ENCODE measurements around the gene IL1RAPL1. TPM values are rescaled to one million over a fixed set of nuclear protein-coding genes. Genes with fewer than 3 reads are reported as not detected.
"Not testable (repeated sequence)": the region's sequence is repeated elsewhere in the genome, so short reads cannot be mapped to it uniquely, and the experiment has no call there.

Gene IL1RAPL1
- total RNA-seq, 1 donor from 2014 or later: 2.7 TPM

DNA sequence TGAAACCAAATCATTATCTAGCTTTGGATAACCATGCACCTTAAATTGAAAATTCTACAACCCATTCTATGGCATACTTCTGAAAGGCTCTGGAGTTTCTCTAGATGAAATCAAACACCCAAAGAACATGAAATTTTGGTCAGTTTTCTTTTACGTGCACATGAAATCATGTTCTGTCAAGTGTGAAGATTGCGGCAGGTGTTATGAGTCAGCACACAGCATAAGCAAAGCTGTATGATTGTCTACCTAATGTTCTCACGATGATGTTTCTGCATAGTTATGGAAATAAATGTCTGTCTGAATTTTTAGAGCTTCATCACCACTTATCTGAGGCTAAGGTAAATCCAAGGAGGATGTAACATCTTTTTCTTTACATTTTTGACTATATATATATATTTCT, 495.3 kb downstream of the IL1RAPL1 start:
- Mint-ChIP-seq H3K27me3 (ENCODE audit: low read depth) (no peaks in the 10 kb centered on the region), H3K4me3 (no peak overlapping the region), H3K27ac (ENCODE audit: unreplicated experiment) (no peak overlapping the region), H3K9me3 (peaks cover 2% of the 10 kb centered on the region), H3K4me1 (no peaks in the 10 kb centered on the region), H3K36me3 (ENCODE audit: low read depth) (no peaks in the 10 kb centered on the region)
- DNase-seq (ENCODE audit: low read depth, low spot score): no peak
- TF ChIP-seq, protein P1, sequence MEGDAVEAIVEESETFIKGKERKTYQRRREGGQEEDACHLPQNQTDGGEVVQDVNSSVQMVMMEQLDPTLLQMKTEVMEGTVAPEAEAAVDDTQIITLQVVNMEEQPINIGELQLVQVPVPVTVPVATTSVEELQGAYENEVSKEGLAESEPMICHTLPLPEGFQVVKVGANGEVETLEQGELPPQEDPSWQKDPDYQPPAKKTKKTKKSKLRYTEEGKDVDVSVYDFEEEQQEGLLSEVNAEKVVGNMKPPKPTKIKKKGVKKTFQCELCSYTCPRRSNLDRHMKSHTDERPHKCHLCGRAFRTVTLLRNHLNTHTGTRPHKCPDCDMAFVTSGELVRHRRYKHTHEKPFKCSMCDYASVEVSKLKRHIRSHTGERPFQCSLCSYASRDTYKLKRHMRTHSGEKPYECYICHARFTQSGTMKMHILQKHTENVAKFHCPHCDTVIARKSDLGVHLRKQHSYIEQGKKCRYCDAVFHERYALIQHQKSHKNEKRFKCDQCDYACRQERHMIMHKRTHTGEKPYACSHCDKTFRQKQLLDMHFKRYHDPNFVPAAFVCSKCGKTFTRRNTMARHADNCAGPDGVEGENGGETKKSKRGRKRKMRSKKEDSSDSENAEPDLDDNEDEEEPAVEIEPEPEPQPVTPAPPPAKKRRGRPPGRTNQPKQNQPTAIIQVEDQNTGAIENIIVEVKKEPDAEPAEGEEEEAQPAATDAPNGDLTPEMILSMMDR (conservative IDR thresholded peaks at IDR 0.05): no peak

DNA sequence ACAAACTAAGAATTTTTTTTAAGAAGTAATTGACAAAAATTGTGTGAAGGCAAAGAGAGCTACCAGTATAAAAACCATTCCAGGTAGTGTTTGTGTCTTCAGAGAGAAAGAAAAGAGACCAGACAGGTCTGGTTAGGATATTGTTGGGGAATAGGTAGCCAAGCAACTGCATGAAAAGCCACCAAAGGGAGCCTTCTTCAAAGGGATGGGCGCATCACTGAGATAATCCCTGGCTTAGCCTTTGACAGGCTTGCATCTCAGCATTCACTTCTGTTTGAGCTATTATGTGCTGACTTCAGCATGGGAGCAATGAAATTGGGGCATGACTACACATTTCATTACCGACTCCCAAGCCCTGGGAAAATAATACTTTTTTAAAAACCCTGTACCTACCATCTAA, 496.6 kb downstream of the IL1RAPL1 start:
- Mint-ChIP-seq H3K36me3 (ENCODE audit: low read depth) (no peaks in the 10 kb centered on the region), H3K4me1 (no peaks in the 10 kb centered on the region), H3K4me3 (no peak overlapping the region), H3K27ac (ENCODE audit: unreplicated experiment) (no peak overlapping the region), H3K27me3 (ENCODE audit: low read depth) (no peaks in the 10 kb centered on the region), H3K9me3 (no peaks in the 10 kb centered on the region)
- TF ChIP-seq, protein P1 (conservative IDR thresholded peaks at IDR 0.05): no peak
- DNase-seq (ENCODE audit: low read depth, low spot score): no peak

DNA sequence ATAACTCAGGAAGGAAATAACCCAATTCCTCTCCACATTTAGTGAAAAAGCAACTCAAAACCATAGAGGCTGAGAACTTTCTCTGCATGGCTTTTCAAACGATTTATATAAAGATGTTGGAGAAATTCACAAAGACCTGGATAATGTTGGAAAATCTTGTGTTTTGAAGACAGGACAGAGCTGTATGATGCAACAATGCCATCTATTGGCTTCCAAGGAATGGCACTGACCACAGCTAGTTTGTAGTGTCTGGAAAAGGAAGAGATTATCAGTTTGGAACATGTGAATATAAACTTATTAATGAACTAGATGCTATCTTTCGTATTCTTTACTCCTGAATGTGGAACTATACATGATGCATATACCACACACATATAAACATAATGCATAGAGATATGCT, 503.6 kb downstream of the IL1RAPL1 start:
- DNase-seq (ENCODE audit: low read depth, low spot score): peak; percentile 6
- Mint-ChIP-seq H3K4me1 (peaks cover 7% of the 10 kb centered on the region), H3K4me3 (no peak overlapping the region), H3K27ac (ENCODE audit: unreplicated experiment) (no peak overlapping the region), H3K9me3 (no peaks in the 10 kb centered on the region), H3K27me3 (ENCODE audit: low read depth) (no peaks in the 10 kb centered on the region), H3K36me3 (ENCODE audit: low read depth) (no peaks in the 10 kb centered on the region)
- TF ChIP-seq, protein P1 (conservative IDR thresholded peaks at IDR 0.05): peak; percentile 70

DNA sequence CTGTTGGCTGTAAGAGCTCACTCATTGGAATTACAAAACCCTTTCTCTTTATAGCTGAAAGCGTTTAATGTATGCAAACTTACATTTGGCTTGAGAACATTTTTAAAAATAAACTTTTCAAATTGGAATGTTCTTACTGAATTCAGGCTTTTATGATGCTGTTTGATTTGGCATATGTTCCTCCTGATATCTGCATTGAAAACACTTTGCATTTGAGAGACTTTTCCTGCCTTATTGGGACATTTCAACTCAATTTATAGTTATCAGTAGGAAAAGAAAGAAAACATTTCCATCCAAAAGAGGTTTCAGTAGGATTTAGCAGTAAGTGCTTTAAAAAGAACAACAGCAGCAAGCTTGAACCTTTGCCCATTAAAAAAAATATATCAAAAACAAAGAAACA, 520.0 kb downstream of the IL1RAPL1 start:
- Mint-ChIP-seq H3K27me3 (ENCODE audit: low read depth) (no peaks in the 10 kb centered on the region), H3K27ac (ENCODE audit: unreplicated experiment) (no peak overlapping the region), H3K9me3 (peaks cover 9% of the 10 kb centered on the region), H3K36me3 (ENCODE audit: low read depth) (no peaks in the 10 kb centered on the region), H3K4me1 (no peaks in the 10 kb centered on the region), H3K4me3 (no peak overlapping the region)
- DNase-seq (ENCODE audit: low read depth, low spot score): no peak
- TF ChIP-seq, protein P1 (conservative IDR thresholded peaks at IDR 0.05): no peak

DNA sequence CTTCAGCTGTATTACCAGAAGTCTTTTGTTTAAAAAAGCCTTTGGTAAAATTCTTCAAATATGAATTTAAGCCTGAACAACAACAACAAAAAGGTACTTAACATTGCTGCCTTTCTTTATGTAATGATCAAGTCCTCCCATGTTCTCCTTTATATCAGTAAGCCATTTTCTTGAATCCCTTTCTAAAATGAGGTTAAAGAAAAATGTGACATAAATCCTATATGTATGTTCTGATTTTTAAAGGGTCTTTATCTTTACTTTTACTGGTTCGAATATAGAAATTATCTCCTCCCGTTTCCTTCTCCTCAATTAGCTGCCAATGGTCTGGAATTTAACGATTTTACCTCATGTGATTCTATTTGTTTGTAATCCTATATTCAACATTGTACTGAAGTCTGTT, 522.8 kb downstream of the IL1RAPL1 start:
- H3K4me1 Mint-ChIP-seq: peaks cover 7% of the 10 kb centered on the region
- TF ChIP-seq, protein P1 (conservative IDR thresholded peaks at IDR 0.05): no peak
- no peak for DNase-seq (ENCODE audit: low read depth, low spot score)
- H3K4me3 Mint-ChIP-seq: no peak overlapping the region
- H3K36me3 Mint-ChIP-seq (ENCODE audit: low read depth): no peaks in the 10 kb centered on the region
- H3K27ac Mint-ChIP-seq (ENCODE audit: unreplicated experiment): no peak overlapping the region
- H3K9me3 Mint-ChIP-seq: peaks cover 3% of the 10 kb centered on the region
- no peaks in the 10 kb centered on the region for H3K27me3 Mint-ChIP-seq (ENCODE audit: low read depth)

DNA sequence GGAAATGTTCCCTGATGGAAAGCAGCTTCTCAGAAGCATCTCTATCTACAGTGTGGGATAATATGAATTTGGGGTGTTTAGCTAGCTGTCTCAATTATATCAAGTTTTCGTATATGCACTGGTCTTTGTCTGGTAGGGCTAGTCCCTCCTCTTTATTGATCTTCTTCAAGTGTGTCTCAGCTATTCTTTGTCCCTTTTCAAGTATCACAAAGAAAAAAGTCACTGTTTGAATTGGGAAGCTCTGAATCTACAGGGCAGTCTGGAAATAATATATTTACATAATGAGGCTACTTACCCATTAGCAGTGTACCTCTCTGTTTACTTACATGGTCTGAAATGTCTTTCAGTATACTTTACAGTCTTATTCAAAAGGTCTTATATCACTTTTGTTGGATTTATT, 526.0 kb downstream of the IL1RAPL1 start:
- DNase-seq (ENCODE audit: low read depth, low spot score): no peak
- Mint-ChIP-seq H3K9me3 (peaks cover 3% of the 10 kb centered on the region), H3K4me1 (peaks cover 7% of the 10 kb centered on the region), H3K36me3 (ENCODE audit: low read depth) (no peaks in the 10 kb centered on the region), H3K27me3 (ENCODE audit: low read depth) (no peaks in the 10 kb centered on the region), H3K27ac (ENCODE audit: unreplicated experiment) (no peak overlapping the region), H3K4me3 (no peak overlapping the region)
- TF ChIP-seq, protein P1 (conservative IDR thresholded peaks at IDR 0.05): no peak

DNA sequence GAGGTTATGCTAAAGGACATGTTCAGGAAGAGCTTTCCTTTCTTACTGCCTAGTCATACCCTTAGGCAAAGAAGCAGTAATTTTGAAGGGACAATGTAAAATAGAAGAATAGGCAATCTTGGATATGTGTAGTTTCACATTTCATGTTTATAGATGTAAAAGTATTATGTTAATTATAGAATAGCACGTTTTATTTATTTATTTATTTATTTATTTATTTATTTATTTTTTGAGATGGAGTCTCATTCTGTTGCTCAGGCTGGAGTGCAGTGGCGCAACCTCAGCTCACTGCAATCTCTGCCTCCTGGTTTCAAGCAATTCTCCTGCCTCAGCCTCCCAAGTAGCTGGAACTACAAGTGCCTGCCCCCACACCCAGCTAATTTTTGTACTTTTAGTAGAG, 535.6 kb downstream of the IL1RAPL1 start:
- H3K4me3 Mint-ChIP-seq; DNase-seq (ENCODE audit: low read depth, low spot score); H3K4me1 Mint-ChIP-seq; H3K27me3 Mint-ChIP-seq (ENCODE audit: low read depth); H3K36me3 Mint-ChIP-seq (ENCODE audit: low read depth); H3K27ac Mint-ChIP-seq (ENCODE audit: unreplicated experiment); H3K9me3 Mint-ChIP-seq: not testable (repeated sequence)
